HepG2 (cell line): ENCODE measurements around the gene SLC43A3. TPM values are rescaled to one million over a fixed set of nuclear protein-coding genes. Genes with fewer than 3 reads are reported as not detected.

Experiments
- ARNT ChIP-seq: fragments of 450-650 bp; IDR thresholded peaks from 2 replicates; pipeline ENCODE4 v1.6.1; 2017
- ARNTL ChIP-seq: sonication (generic); formaldehyde crosslinking; IDR thresholded peaks from 2 replicates; pipeline ENCODE4 v1.4.0; 2020; ENCODE audit warnings: mild to moderate bottlenecking, missing genetic modification reagents
- ATF2 ChIP-seq: sonication (generic); formaldehyde crosslinking; IDR thresholded peaks from 2 replicates; pipeline ENCODE4 v1.4.0; 2020; ENCODE audit warnings: missing genetic modification reagents
- CREB1 ChIP-seq, 2 experiments: fragments of 450-650 bp in 1 of 2; IDR thresholded peaks; 2 replicates each; pipeline ENCODE4 v1.6.1; 2016 to 2017; ENCODE audit warnings: control low read depth in 1 of 2, mild to moderate bottlenecking in 1 of 2, missing compliant biosample characterization in 1 of 2, missing genetic modification characterization in 1 of 2
- EHMT2 ChIP-seq: fragments of 200-600 bp; sonication (generic); IDR thresholded peaks from 2 replicates; pipeline ENCODE4 v1.7.0; 2017; ENCODE audit warnings: antibody characterized with exemption, low read depth, low read length, borderline replicate concordance
- ERF ChIP-seq: IDR thresholded peaks from 2 replicates; pipeline ENCODE4 v1.6.1; 2018; ENCODE audit warnings: missing biosample characterization, missing genetic modification reagents
- GATA4 ChIP-seq: sonication (generic); IDR thresholded peaks from 2 replicates; pipeline ENCODE4 v1.6.1; 2016; ENCODE audit warnings: antibody characterized with exemption, low read depth, borderline replicate concordance
- HHEX ChIP-seq: IDR thresholded peaks from 2 replicates; pipeline ENCODE4 v1.6.1; 2016; ENCODE audit warnings: control low read depth
- HOXA3 ChIP-seq: sonication (generic); formaldehyde crosslinking; IDR thresholded peaks from 2 replicates; pipeline ENCODE4 v1.5.0; 2020; ENCODE audit warnings: missing genetic modification reagents
- KDM5B ChIP-seq: sonication (generic); formaldehyde crosslinking; IDR thresholded peaks from 2 replicates; pipeline ENCODE4 v1.4.0; 2020; ENCODE audit warnings: missing genetic modification reagents, mild to moderate bottlenecking, borderline replicate concordance
- REPIN1 ChIP-seq: sonication (generic); formaldehyde crosslinking; IDR thresholded peaks from 2 replicates; pipeline ENCODE4 v1.8.0; 2022; ENCODE audit warnings: missing genetic modification reagents, low read depth, mild to moderate bottlenecking, borderline replicate concordance
- SIN3B ChIP-seq: fragments of 150-350 bp; IDR thresholded peaks from 2 replicates; pipeline ENCODE4 v1.6.1; 2014; ENCODE audit warnings: low read length
- SIX4 ChIP-seq: sonication (generic); formaldehyde crosslinking; IDR thresholded peaks from 2 replicates; pipeline ENCODE4 v1.4.0; 2020; ENCODE audit warnings: missing genetic modification reagents
- SNRNP70 ChIP-seq: fragments of 200-400 bp; formaldehyde crosslinking; IDR thresholded peaks from 2 replicates; pipeline ENCODE4 v1.6.1; 2017; ENCODE audit warnings: mild to moderate bottlenecking, low read depth, low read length, moderate library complexity
- TFDP1 ChIP-seq: IDR thresholded peaks from 2 replicates; pipeline ENCODE4 v1.6.1; 2016; ENCODE audit warnings: missing compliant biosample characterization, missing genetic modification reagents, borderline replicate concordance
- TRIM24 ChIP-seq: sonication (generic); formaldehyde crosslinking; IDR thresholded peaks from 2 replicates; pipeline ENCODE4 v1.8.0; 2022; ENCODE audit warnings: mild to moderate bottlenecking, missing genetic modification reagents
- ZNF207 ChIP-seq: fragments of 450-650 bp; IDR thresholded peaks from 2 replicates; pipeline ENCODE4 v1.6.1; 2016; ENCODE audit warnings: antibody characterized with exemption, borderline replicate concordance
- ZNF232 ChIP-seq: sonication (generic); formaldehyde crosslinking; IDR thresholded peaks from 2 replicates; pipeline ENCODE4 v1.4.0; 2020; ENCODE audit warnings: missing genetic modification reagents, borderline replicate concordance
- ZNF256 ChIP-seq: sonication (generic); formaldehyde crosslinking; conservative IDR thresholded peaks from 2 replicates; pipeline ENCODE4 v1.4.0; 2020; ENCODE audit warnings: missing genetic modification reagents
- ZNF570 ChIP-seq: sonication (generic); formaldehyde crosslinking; IDR thresholded peaks from 2 replicates; pipeline ENCODE4 v1.4.0; 2020; ENCODE audit warnings: mild to moderate bottlenecking, missing genetic modification reagents, borderline replicate concordance
- ZNF607 ChIP-seq: sonication (generic); formaldehyde crosslinking; IDR thresholded peaks from 2 replicates; pipeline ENCODE4 v1.5.1; 2020; ENCODE audit warnings: missing genetic modification reagents, mild to moderate bottlenecking, borderline replicate concordance
- ZNF678 ChIP-seq: sonication (generic); formaldehyde crosslinking; IDR thresholded peaks from 2 replicates; pipeline ENCODE4 v1.4.0; 2020; ENCODE audit warnings: mild to moderate bottlenecking, missing genetic modification reagents
- ZNF761 ChIP-seq: sonication (generic); formaldehyde crosslinking; conservative IDR thresholded peaks from 2 replicates; pipeline ENCODE4 v1.4.0; 2020; ENCODE audit warnings: mild to moderate bottlenecking, missing genetic modification reagents
- polyA plus RNA-seq, 8 experiments: library from polyadenylated mRNA; depleted of rRNA in 3 of 8; stranded (reverse) in 7 of 8; unstranded in 1 of 8; fragments of >200 nt; fragmentation: Illumina TruSeq in 4 of 8; extraction: Trizol in 4 of 8; gene quantifications; 2 replicates each; pipeline versions ENCODE4 v1.2.1 to v1.2.3, GENCODE V29; 2011 to 2016; ENCODE audit warnings: low read depth in 4 of 8, missing spikeins in 1 of 8, mixed read lengths in 1 of 8; ENCODE audit not compliant: insufficient read depth in 1 of 8
- total RNA-seq, 5 experiments: library from RNA; depleted of rRNA; stranded (reverse); fragments of >200 nt; fragmentation: Illumina TruSeq; extraction: Trizol; gene quantifications; 2 replicates each; pipeline ENCODE4 v1.2.3, GENCODE V29; 2016; ENCODE audit warnings: low read depth in 1 of 5
- TF ChIP-seq, protein P1 (sequence below): sonication (generic); formaldehyde crosslinking; IDR thresholded peaks from 2 replicates; pipeline ENCODE4 v1.4.0; 2020; ENCODE audit warnings: mild to moderate bottlenecking, low read depth, missing genetic modification reagents
- TF ChIP-seq, protein P2 (sequence below): sonication (generic); formaldehyde crosslinking; IDR thresholded peaks from 2 replicates; pipeline ENCODE4 v1.8.1; 2022; ENCODE audit warnings: mild to moderate bottlenecking, missing genetic modification reagents

Gene SLC43A3
- total and polyA plus RNA-seq, 2 of the 13 experiments (the other 11 are each of a cell fraction or from before 2014, with no cell fraction given) = 2.6 TPM; not detected in 1

GRCh38 chr11:57453543-57454177 lies 26.7 kb upstream of the SLC43A3 start (continued):
- TF ChIP-seq TFDP1 (peak; percentile 24; the same call in 1 of the 2 replicates), HHEX (CRISPR knock-in tag) (peak; percentile 58), ZNF570 (CRISPR knock-in tag) (no peak), SIX4 (peak; percentile 31; the same call in 1 of the 2 replicates), ATF2 (CRISPR knock-in tag) (peak; percentile 79; the same call in 1 of the 2 replicates), SNRNP70 (no peak), ZNF607 (CRISPR knock-in tag) (0 out of 2 replicates have a peak, but pooled peaks have one; percentile 46), CREB1 (IDR thresholded peaks at IDR 0.05) (no peak), CREB1 (CRISPR knock-in tag; IDR thresholded peaks at IDR 0.05) (peak; percentile 80), ZNF761 (CRISPR knock-in tag) (0 out of 2 replicates have a peak, but pooled peaks have one; percentile 42), HOXA3 (CRISPR knock-in tag) (peak; percentile 87), ZNF232 (no peak), TRIM24 (CRISPR knock-in tag) (peak; percentile 68; the same call in 1 of the 2 replicates), GATA4 (peak; percentile 40; the same call in 1 of the 2 replicates), SIN3B (no peak), ZNF678 (CRISPR knock-in tag) (no peak), ZNF256 (CRISPR knock-in tag) (no peak), ARNT (no peak), ZNF207 (no peak), ERF (CRISPR knock-in tag) (peak; percentile 74; the same call in 1 of the 2 replicates), KDM5B (CRISPR knock-in tag) (no peak), REPIN1 (CRISPR knock-in tag) (peak; percentile 83), ARNTL (CRISPR knock-in tag) (peak; percentile 74), EHMT2 (peak; percentile 60; the same call in 1 of the 2 replicates)
- TF ChIP-seq, protein P1, sequence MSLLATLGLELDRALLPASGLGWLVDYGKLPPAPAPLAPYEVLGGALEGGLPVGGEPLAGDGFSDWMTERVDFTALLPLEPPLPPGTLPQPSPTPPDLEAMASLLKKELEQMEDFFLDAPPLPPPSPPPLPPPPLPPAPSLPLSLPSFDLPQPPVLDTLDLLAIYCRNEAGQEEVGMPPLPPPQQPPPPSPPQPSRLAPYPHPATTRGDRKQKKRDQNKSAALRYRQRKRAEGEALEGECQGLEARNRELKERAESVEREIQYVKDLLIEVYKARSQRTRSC (CRISPR knock-in tag) = no peak
- TF ChIP-seq, protein P2, sequence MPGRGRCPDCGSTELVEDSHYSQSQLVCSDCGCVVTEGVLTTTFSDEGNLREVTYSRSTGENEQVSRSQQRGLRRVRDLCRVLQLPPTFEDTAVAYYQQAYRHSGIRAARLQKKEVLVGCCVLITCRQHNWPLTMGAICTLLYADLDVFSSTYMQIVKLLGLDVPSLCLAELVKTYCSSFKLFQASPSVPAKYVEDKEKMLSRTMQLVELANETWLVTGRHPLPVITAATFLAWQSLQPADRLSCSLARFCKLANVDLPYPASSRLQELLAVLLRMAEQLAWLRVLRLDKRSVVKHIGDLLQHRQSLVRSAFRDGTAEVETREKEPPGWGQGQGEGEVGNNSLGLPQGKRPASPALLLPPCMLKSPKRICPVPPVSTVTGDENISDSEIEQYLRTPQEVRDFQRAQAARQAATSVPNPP (CRISPR knock-in tag) = no peak
